GM12892 (cell line): Measurements from ENCODE around the gene POLR3A.

Experiments used
- POLR2A ChIP-seq: IDR thresholded peaks from 2 replicates; pipeline ENCODE4 v1.6.1; 2011; ENCODE audit warnings: low read depth, low read length, control low read depth
- POLR2AphosphoS5 ChIP-seq: IDR thresholded peaks from 2 replicates; pipeline ENCODE4 v1.6.1; 2011; ENCODE audit warnings: low read depth, low read length, control low read depth
- TAF1 ChIP-seq: IDR thresholded peaks from 2 replicates; pipeline ENCODE4 v1.6.1; 2011; ENCODE audit warnings: low read depth, mild to moderate bottlenecking, control low read depth, low read length, borderline replicate concordance

DNA sequence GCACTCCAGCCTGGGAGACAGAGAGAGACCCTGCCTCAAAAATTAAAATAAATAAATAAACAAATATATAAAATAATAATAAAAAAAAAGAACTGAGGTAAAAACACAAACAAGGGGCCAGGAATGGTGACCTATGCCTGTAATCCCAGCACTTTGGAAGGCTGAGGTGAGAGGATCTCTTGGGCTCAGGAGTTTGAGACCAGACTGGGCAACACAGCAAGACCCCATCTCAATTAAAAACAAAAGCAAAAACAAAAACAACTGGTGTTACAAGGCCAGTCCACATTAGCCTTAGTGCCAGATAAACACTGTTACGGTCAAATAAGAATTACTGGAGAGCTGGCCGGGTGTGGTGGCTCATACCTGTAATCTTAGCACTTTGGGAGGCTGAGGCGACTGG lies 5.6 kb downstream of the POLR3A start:
- TF ChIP-seq TAF1 (no peak), POLR2AphosphoS5 (no peak), POLR2A (no peak)
